ENCODE results near the gene LUZP1. TPM values are rescaled to one million over a fixed set of nuclear protein-coding genes. Genes with fewer than 3 reads are reported as not detected.

LUZP1 gene
- total RNA-seq, 2 experiments from 2014 or later, result 20.1 to 23.7 TPM

DNA sequence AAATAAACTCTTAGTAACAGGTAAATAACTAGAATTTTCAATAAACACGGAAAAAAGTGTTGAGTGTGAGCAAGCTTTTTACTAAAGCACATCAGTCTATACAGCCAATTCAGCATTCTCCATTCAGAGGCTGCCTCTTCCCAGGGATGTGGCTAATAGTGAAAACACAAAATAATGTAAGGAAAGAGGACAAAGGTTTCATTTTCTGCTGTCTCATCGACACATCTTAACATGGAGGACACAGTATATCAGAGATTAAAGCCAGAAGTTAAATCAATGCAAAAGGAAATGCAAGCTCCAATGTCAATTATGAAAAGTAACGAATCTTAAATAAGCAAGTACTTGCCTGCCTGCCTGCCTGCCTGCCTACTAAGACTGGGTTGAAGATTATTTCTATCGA is 43.2 kb downstream of the LUZP1 start:
- H3K36me3 Mint-ChIP-seq (ENCODE audit: low read depth), result no peaks in the 10 kb centered on the region
- Histone ChIP-seq H3K9me3 (ENCODE audit: control insufficient read depth in 1 of 2, insufficient read depth in 1 of 2, low read length in 2 of 2) (no peaks in the 10 kb centered on the region), H3K4me1 (ENCODE audit: insufficient read depth, low read length) (peaks cover 11% of the 10 kb centered on the region), H3K4me3 (ENCODE audit: low read length) (no peak overlapping the region), H3K27me3 (ENCODE audit: control insufficient read depth in 1 of 2, insufficient read depth in 2 of 2, low read length in 2 of 2) (no peaks in the 10 kb centered on the region), H3K27ac (ENCODE audit: low read depth in 1 of 2, low read length in 2 of 2) (no peak overlapping the region), H3K36me3 (ENCODE audit: insufficient read depth, low read length) (no peaks in the 10 kb centered on the region)
- ATAC-seq (ENCODE audit: poor library complexity), result no peak
- H3K27ac Mint-ChIP-seq, result no peak overlapping the region
- intact Hi-C loops (cut with DNase I, micrococcal nuclease), result no loop called here
- POLR2A ChIA-PET, result no interaction called here
- H3K4me3 Mint-ChIP-seq, result no peak overlapping the region
- no peaks in the 10 kb centered on the region for H3K9me3 Mint-ChIP-seq
- DNase-seq, result no peak
- CTCF ChIA-PET, result interaction anchor here (1.1 to 2.0 kb wide), 3 partner anchors 23 to 60 kb away, joined by 3 to 6 read pairs (median 4); no protein-coding TSS in a partner anchor
- TF ChIP-seq, protein P1, sequence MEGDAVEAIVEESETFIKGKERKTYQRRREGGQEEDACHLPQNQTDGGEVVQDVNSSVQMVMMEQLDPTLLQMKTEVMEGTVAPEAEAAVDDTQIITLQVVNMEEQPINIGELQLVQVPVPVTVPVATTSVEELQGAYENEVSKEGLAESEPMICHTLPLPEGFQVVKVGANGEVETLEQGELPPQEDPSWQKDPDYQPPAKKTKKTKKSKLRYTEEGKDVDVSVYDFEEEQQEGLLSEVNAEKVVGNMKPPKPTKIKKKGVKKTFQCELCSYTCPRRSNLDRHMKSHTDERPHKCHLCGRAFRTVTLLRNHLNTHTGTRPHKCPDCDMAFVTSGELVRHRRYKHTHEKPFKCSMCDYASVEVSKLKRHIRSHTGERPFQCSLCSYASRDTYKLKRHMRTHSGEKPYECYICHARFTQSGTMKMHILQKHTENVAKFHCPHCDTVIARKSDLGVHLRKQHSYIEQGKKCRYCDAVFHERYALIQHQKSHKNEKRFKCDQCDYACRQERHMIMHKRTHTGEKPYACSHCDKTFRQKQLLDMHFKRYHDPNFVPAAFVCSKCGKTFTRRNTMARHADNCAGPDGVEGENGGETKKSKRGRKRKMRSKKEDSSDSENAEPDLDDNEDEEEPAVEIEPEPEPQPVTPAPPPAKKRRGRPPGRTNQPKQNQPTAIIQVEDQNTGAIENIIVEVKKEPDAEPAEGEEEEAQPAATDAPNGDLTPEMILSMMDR (IDR thresholded peaks at IDR 0.05), result no peak
- H3K4me1 Mint-ChIP-seq (ENCODE audit: low read depth), result peaks cover 48% of the 10 kb centered on the region
- no peaks in the 10 kb centered on the region for H3K27me3 Mint-ChIP-seq

DNA sequence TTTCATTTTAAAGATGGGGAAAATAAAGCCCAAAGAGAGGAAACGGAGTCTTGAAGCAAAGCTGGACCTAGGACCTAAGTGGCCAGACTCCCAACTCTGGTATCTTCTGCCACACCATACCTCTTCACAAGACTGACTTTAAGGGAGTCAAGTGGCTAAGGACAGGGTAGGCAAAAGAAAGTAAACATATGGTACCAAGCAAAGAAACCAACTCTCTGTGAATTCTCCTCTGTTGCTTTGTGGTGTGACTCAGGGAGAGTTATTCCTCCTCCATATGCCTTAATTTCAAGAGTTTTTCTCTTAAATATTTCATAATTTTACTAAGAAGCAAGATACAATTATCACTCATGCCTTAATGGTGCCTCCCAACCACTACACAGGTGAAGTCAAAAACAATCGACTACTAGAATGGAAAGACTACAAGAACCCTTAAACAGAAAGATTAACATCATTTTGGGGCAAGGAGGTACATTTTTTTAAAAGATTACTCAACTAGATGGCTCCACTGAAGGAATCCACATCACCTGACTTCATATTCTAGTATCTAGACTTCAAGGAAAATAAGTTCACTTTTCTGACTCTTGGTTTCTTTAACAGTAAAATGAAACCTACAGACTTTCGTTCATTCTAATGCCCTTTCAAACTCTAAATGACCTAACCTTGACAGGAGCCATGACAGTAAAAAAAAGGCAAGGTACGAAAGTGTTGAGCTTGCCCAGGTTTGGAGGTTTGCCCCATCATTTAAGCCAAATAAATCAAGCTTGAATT is 44.2 kb downstream of the LUZP1 start:
- CTCF ChIA-PET, result interaction anchor here (1.1 to 1.2 kb wide), 2 partner anchors 24 to 25 kb away, joined by 3 to 4 read pairs; no protein-coding TSS in a partner anchor
- H3K27ac Mint-ChIP-seq, result no peak overlapping the region
- Histone ChIP-seq H3K27ac (ENCODE audit: low read depth in 1 of 2, low read length in 2 of 2) (no peak overlapping the region), H3K27me3 (ENCODE audit: control insufficient read depth in 1 of 2, insufficient read depth in 2 of 2, low read length in 2 of 2) (no peaks in the 10 kb centered on the region), H3K36me3 (ENCODE audit: insufficient read depth, low read length) (no peaks in the 10 kb centered on the region), H3K4me3 (ENCODE audit: low read length) (no peak overlapping the region), H3K9me3 (ENCODE audit: control insufficient read depth in 1 of 2, insufficient read depth in 1 of 2, low read length in 2 of 2) (no peaks in the 10 kb centered on the region), H3K4me1 (ENCODE audit: insufficient read depth, low read length) (peaks cover 22% of the 10 kb centered on the region)
- ATAC-seq (ENCODE audit: poor library complexity) (no peak), DNase-seq (no peak)
- H3K9me3 Mint-ChIP-seq, result no peaks in the 10 kb centered on the region
- H3K36me3 Mint-ChIP-seq (ENCODE audit: low read depth), result no peaks in the 10 kb centered on the region
- POLR2A ChIA-PET, result interaction anchor here (0.6 kb wide), 1 partner anchor 24 kb away, joined by 3 read pairs; no protein-coding TSS in a partner anchor
- intact Hi-C loops (cut with DNase I, micrococcal nuclease), result no loop called here
- no peak overlapping the region for H3K4me3 Mint-ChIP-seq
- TF ChIP-seq, protein P1 (IDR thresholded peaks at IDR 0.05), result no peak
- H3K27me3 Mint-ChIP-seq, result no peaks in the 10 kb centered on the region
- peaks cover 56% of the 10 kb centered on the region for H3K4me1 Mint-ChIP-seq (ENCODE audit: low read depth)

DNA sequence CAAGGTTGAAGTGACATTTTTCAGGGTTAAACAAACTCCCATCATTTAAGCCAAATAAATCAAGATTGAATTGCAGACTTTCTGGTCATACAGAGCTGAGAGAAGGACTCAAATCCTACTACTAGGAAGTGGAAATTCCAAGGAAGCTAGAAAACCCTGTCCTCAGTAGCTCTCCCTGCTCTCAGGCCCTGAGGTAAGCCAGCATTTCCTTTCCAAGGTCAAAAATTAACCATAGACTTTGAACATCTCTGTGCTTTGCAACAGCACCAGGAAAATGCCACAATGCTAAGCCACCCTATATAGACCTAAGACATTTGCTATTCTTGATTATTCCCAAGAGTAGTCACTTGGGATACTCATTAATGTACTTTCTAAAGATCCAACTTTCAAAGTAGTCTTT is 45.1 kb downstream of the LUZP1 start:
- TF ChIP-seq, protein P1 (IDR thresholded peaks at IDR 0.05), result no peak
- no peaks in the 10 kb centered on the region for H3K9me3 ChIP-seq (ENCODE audit: control insufficient read depth in 1 of 2, insufficient read depth in 1 of 2, low read length in 2 of 2)
- ChIA-PET POLR2A (interaction anchor here (0.6 kb wide), 1 partner anchor 24 kb away, joined by 3 read pairs; no protein-coding TSS in a partner anchor), CTCF (interaction anchor here (1.1 kb wide), 1 partner anchor 61 kb away, joined by 3 read pairs; no protein-coding TSS in a partner anchor)
- H3K27me3 ChIP-seq (ENCODE audit: control insufficient read depth in 1 of 2, insufficient read depth in 2 of 2, low read length in 2 of 2), result no peaks in the 10 kb centered on the region
- H3K27ac Mint-ChIP-seq, result no peak overlapping the region
- H3K4me1 ChIP-seq (ENCODE audit: insufficient read depth, low read length), result peaks cover 29% of the 10 kb centered on the region
- H3K4me1 Mint-ChIP-seq (ENCODE audit: low read depth), result peaks cover 65% of the 10 kb centered on the region
- H3K9me3 Mint-ChIP-seq, result no peaks in the 10 kb centered on the region
- H3K36me3 ChIP-seq (ENCODE audit: insufficient read depth, low read length), result no peaks in the 10 kb centered on the region
- H3K4me3 Mint-ChIP-seq, result no peak overlapping the region
- no peak overlapping the region for H3K27ac ChIP-seq (ENCODE audit: low read depth in 1 of 2, low read length in 2 of 2)
- intact Hi-C loops (cut with DNase I, micrococcal nuclease), result no loop called here
- no peak for DNase-seq
- ATAC-seq (ENCODE audit: poor library complexity), result no peak
- H3K4me3 ChIP-seq (ENCODE audit: low read length), result no peak overlapping the region
- H3K27me3 Mint-ChIP-seq, result no peaks in the 10 kb centered on the region
- no peaks in the 10 kb centered on the region for H3K36me3 Mint-ChIP-seq (ENCODE audit: low read depth)
